LNCaP clone FGC (cell line): Measurements from ENCODE around the gene PCDH9.
A peak's percentile ranks its signal among the peaks of the same experiment; 100 is the strongest.
"Not testable (repeated sequence)": the region's sequence is repeated elsewhere in the genome, so short reads cannot be mapped to it uniquely, and the experiment has no call there.

ENCODE experiments used
- DNase-seq: peaks from one replicate; pipeline ENCODE4 v3.0.0-alpha.2; 2011; ENCODE audit warnings: low read depth
- H3K4me3 ChIP-seq: 2 replicates; pipeline ENCODE4 v1.5.1; 2011; ENCODE audit warnings: mild to moderate bottlenecking, low read depth, low read length, control low read depth
- TF ChIP-seq, protein P1 (sequence below): IDR thresholded peaks from 2 replicates; pipeline ENCODE4 v1.5.1; 2012; ENCODE audit warnings: mild to moderate bottlenecking; ENCODE audit not compliant: control insufficient read depth, insufficient read depth; ENCODE audit errors: extremely low read depth

The PCDH9 gene

DNA sequence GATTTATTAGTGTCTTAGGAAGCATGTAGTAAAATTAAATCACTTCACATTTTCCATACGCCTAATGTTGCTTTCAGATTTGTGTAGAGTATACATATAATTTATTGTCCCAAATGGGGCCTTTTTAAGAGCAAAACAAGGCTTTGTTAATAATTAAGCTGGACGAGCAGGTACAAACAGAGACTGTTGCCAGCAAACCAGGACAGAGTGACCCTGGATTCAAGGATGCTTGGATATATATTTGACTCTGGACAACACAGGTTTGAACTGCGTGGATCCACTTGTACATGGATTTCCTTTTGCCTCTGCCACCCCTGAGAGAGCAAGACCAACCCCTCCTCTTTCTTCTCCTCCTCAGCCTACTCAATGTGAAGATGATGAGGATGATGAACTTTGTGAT lies 454.9 kb downstream of the PCDH9 start:
- DNase-seq, result no peak
- no peak overlapping the region for H3K4me3 ChIP-seq
- TF ChIP-seq, protein P1, sequence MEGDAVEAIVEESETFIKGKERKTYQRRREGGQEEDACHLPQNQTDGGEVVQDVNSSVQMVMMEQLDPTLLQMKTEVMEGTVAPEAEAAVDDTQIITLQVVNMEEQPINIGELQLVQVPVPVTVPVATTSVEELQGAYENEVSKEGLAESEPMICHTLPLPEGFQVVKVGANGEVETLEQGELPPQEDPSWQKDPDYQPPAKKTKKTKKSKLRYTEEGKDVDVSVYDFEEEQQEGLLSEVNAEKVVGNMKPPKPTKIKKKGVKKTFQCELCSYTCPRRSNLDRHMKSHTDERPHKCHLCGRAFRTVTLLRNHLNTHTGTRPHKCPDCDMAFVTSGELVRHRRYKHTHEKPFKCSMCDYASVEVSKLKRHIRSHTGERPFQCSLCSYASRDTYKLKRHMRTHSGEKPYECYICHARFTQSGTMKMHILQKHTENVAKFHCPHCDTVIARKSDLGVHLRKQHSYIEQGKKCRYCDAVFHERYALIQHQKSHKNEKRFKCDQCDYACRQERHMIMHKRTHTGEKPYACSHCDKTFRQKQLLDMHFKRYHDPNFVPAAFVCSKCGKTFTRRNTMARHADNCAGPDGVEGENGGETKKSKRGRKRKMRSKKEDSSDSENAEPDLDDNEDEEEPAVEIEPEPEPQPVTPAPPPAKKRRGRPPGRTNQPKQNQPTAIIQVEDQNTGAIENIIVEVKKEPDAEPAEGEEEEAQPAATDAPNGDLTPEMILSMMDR, result no peak

DNA sequence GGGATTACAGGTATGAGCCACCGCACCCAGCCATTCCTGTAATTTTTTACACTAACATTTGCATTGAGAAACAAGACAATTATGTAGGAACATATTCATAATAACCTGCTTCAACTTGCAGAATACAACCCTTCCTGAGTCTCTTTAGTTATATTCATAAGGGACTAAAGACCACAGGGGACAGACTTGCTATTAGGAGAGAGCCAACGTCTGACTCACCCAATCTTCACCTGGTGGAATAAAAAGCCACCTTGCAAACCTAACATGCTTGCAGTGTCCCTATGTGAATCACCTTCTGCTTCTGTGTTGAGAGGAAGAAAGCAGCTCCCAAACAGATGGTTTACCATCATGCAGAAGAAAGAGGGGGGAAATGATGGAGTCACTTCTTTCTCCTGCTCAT lies 456.1 kb downstream of the PCDH9 start:
- no peak overlapping the region for H3K4me3 ChIP-seq
- DNase-seq, result no peak
- TF ChIP-seq, protein P1, result no peak

DNA sequence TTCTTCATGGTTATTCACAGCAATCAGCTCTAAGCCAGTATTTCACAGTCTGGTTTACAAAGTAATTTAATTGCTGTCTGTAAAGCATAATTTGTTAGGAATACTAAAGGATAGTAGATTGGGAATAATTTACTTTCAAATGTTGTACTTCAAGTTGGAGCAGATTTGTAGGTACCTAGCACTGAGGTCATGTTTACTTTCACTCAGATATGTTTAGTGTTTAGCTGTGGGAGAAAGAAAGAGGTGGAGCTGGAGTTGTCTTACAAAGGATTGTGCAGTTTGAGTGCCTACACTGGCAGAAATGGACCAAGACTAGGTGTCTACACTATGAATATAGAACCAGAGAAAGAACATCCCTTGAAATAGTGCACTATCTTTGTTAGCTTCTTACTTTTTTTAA lies 464.6 kb downstream of the PCDH9 start:
- H3K4me3 ChIP-seq, result no peak overlapping the region
- TF ChIP-seq, protein P1, result no peak
- DNase-seq, result peak; percentile 22

DNA sequence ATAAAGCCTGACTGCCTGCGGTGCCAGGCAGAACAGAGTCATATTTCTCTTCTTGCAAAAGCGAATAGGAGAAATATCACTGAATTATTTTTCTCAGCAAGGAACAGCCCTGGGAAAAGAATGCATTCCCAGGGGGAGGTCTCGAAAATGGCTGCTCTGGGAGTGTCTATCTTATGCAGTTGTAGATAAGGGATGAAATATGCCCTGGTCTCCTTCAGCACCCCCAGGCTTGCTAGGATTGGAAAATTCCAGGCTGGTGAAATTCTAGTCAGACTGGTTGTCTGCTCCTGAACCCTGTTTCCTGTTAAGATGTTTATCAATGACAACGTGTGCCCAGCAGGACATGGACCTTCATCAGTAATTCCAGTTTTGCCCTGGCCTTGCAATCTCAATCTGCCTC lies 469.5 kb downstream of the PCDH9 start:
- H3K4me3 ChIP-seq, DNase-seq: not testable (repeated sequence)

DNA sequence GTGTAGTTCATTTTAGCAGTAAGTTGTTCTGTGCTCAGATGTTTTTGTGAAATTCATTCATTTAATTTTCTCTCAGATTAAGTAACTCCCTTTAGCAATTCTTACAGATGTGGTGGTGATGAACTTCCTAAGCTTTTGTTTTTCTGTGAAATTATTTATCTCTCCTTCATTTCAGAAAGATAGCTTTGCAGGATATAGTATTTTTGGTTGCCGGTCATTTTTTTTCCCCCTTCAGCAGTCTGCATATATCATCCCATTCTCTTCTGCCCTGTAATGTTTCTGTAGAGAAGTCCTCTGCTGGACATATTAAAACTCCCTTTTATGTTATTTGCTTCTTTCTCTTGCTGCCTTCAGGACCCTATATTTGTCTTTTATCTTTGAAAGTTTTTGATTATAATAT lies 470.2 kb downstream of the PCDH9 start:
- TF ChIP-seq, protein P1, result no peak
- no peak for DNase-seq
- no peak overlapping the region for H3K4me3 ChIP-seq

DNA sequence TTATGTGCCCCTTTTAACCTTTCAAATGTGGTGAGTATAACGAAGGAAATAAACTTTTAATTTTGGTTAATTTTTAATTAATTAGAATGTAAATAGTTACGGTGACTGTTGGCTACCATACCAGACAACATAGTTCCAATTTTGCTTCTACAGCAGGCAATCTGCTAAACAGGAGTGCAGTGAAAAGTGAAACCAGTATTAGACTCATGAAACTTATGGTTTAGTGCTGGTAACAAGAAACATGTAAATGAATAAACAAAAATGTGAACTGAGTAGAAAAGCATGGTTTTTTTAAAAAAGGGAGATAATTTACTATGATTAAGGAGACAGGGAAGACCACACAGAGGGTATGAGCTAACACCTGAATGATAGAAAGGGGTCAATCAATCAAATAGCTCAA lies 478.4 kb downstream of the PCDH9 start:
- TF ChIP-seq, protein P1, result no peak
- DNase-seq, result no peak
- H3K4me3 ChIP-seq, result no peak overlapping the region

DNA sequence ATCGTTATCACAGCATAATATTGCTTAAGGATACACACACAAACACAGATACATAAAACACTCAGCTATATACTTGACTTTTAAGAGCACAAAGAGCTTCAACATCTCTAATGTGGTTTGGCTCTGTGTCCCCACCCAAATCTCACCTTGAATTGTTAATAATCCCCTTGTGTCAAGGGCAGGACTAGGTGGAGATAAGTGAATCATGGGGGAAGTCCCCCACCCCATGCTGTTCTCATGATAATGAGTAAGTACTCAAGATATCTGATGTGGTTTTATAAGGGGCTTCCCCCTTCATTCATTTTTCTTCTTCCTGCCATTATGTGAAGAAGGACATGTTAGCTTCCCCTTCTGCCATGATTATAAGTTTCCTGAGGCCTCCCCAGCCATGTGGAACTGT lies 481.4 kb downstream of the PCDH9 start:
- no peak overlapping the region for H3K4me3 ChIP-seq
- TF ChIP-seq, protein P1, result no peak
- DNase-seq, result no peak

DNA sequence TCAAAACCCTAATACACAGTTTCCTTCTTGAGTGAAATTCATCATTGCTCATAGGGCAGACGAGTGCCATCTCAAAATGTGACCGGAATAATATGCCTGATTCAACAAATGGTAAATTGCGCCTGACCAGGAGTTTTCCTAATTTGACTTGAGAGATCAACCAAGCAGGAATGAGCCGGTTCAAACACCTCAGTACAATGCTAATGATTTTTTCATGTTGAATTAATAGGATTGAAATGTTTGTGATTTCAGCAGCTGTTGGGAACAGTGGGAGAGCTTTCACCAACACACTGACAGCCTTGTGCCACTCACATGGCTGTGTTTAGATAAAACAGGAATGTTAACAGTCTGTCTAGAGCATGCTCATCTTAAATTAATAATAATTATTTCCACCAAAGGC lies 484.8 kb downstream of the PCDH9 start:
- TF ChIP-seq, protein P1, result no peak
- no peak for DNase-seq
- H3K4me3 ChIP-seq, result no peak overlapping the region
